Embryonic facial prominence (tissue), 1 donor: Measurements from ENCODE around the gene CLEC4F.
A peak's percentile ranks its signal among the peaks of the same experiment; 100 is the strongest.
"Not testable (repeated sequence)": the region's sequence is repeated elsewhere in the genome, so short reads cannot be mapped to it uniquely, and the experiment has no call there.

Experiments
- DNase-seq: peaks from one replicate; pipeline ENCODE4 v3.0.0-alpha.2; 2016; ENCODE audit errors: extremely low spot score

Gene CLEC4F

DNA sequence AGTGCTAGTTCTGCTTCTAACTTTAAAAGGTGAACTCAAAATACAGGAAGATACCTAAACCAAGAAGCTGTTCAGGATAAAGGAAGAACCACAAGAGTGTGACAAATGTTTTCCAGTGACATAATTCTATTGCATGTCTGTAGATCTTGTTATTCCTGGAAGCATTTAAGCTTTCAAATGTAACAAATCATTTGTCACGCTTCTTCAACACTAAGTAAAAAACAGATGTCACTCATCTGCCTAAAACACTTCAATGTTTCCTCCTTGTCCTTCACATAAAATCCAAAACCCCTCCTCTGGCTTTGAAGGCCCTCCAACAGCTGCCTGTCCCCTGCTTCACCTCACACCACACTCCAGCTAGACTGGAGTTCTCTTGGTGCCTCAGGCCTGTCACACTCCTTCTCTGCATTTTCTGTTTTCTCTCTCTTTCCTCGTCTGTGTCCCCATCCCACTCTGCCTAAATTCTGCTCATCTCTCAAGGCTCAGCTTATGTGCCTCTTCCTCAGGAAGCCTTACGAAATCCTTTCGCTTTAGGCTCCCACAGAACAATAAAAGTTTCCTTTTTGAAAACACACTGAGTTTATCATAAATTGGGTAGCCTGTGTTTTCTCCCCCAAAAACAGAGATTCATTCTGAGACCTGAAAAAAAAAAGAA is 6.4 kb upstream of the CLEC4F start:
- peak; percentile 12 for DNase-seq

DNA sequence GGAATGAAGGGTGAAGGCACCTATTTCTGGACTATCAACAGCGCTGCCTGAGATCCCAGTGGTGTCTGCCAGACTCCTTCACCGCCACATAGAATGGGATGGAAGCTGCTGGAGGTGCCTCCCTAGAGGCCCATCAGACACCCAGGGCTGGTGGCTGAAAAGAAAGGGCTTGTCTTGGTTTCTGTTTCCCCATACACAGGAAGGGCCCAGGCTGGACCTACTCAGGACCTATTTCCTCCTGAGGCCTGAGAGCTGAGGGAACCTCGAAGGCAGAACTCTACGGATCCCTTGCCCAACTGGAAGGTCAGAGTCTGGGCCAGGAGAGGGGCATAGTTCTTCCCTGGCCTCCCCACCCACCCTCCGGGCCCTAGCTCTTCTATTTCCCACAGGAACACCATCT is 2.9 kb upstream of the CLEC4F start:
- DNase-seq, result no peak

DNA sequence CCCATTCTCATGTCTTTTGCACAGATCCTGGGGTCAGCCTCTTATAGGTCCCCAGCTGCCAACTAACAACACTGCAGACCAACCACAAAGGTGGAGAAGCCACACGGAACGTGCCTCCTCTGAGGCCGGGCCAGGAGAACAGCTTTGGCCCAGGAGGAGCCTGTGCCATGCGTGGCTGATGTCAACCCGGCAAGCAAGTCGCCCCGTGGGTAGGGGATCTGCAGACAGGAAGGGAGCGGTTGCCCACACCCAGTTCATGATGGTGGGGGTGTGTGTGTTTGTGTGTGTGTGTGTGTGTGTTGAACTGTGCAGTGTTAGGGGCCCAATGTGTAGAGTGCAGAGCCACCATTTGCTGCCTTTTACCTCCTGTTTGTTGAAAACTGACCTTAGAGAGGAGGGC is 2.4 kb upstream of the CLEC4F start:
- no peak for DNase-seq

GRCh38 chr2:70817284-70817954 is 3.0 kb downstream of the CLEC4F start:
- no peak for DNase-seq

DNA sequence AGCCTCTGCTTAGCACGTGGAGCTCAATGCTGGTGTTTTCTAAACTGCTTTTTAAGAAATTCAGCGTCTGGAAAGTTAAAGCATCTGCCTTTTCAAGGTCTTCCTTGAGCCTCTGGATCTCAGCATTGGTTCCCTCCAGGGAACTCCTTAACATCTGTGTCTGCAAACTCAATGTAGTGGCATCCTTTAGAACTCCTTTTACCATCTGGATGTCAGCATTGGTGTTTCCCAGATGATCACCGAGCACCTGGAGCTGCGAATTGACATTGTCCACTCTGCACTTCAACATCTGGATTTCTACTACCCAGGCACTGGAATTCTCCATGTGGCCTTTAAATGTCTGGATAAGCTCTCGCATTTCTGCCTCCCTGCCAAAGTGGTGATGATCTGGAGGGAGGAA is 3.7 kb downstream of the CLEC4F start:
- DNase-seq, result no peak

DNA sequence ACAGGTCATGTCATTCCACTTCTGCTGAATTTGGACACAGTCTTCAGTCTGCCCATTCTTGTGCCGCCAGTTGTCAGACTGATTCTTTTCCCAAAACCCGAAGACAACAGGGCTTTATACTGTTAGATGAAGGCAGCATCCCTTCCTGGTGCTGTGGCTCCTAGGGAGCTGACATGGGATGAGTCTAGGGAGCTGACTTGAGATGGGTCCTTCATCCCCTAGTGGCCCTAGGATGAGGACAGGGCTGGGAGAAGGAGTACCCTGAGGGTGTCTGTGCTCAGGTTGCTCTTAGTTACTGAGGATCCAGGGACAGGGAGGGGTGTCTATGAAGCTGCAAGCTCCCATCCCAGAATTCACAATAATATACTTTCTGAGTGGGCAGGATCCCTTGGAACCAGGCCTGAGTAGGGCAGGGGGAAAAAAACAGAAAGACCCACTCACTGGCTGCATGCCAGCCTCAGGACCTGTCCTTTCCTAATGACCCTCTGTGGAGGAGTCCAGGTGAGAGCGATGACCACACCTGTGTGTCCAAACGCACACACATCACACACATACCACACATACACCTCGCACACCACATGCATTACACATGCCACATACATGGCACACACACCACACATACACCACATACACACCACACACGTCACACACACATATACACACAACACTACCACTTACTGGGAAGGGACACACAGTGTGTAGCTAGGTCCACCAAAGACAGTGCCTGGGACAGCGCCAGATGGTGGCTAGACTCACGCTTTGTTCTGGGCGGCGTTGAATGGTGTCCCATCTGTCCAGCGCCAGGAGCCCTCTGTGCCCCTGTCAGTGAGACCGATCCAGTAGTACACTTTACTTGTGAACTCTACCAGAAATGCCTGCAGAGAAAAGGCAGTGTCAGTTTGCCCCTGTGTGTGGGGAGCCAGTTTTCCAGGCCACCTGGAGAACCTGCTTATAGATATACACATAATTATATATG is 11.1 kb downstream of the CLEC4F start:
- no peak for DNase-seq

DNA sequence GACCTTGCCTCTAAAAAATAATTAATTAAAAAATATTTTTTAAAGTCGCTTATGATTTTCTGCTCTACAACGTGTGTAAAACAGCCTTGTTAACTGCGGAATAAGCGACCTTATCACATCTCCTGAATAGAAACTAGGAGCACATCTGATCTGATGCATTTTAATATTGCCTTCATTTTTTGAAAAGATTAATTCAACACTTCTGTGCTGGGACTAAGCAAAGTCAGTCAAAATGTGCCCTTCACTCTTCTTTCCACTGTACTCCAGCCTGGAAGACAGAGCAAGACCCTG is 12.6 kb downstream of the CLEC4F start:
- no peak for DNase-seq

- no peak for DNase-seq
Measured at GRCh38 chr2:70807102-70807827, 13.1 kb downstream of the CLEC4F start.

GRCh38 chr2:70806620-70807019 is 13.8 kb downstream of the CLEC4F start:
- DNase-seq, result no peak

GRCh38 chr2:70806013-70806412 is 14.4 kb downstream of the CLEC4F start:
- DNase-seq, result no peak

GRCh38 chr2:70801607-70802263 is 18.7 kb downstream of the CLEC4F start:
- DNase-seq, result no peak

DNA sequence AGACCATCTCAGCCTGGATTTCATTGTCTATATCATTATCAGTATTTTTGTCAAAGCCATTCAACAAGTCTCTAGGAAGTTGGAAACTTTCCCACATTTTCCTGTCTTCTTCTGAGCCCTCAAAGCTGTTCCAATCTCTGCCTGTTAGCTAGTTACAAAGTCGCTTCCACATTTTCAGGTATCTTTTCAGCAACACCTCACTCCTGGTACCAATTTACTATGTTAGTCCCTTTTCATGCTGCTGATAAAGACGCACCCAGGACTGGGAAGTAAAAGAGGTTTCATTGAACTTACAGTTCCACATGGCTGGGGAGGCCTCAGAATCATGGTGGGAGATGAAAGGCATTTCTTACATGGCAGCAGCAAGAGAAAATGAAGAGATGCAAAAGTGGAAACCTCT is 20.7 kb downstream of the CLEC4F start:
- DNase-seq, result no peak

DNA sequence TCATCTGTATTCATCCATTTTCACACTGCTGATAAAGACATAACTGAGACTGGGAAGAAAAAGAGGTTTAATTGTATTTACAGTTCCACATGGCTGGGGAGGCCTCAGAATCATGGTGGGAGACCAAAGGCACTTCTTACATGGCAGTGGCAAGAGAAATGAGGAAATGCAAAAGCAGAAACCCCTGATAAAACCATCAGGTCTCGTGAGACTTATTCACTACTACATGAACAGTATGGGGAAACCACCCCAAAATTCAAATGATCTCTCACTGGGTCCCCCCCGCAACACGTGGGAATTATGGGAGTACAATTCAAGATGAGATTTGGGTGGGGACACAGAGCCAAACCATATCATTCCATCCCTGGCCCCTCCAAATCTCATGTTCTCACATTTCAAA is 22.4 kb downstream of the CLEC4F start:
- not testable (repeated sequence) for DNase-seq

DNA sequence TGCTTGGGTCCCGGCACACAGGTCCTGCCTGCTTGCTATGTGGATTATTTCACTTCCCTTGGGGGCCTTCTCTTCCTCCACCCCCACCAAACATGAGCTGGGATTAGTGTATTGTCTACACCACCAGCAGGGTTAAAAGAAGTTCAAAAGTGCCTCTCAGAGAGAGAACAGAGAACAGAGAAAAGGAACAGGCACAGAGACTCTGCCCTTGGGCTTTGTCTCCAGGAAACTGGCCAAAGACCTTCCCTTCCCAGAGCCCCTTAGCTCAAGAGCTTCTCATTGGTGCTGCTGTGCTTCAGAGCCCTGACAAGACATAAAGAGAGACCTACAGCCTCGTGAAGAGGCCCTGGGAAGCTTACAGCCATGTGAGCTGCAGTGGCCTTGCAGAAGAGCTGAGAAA is 22.9 kb downstream of the CLEC4F start:
- no peak for DNase-seq

- no peak for DNase-seq
Measured at GRCh38 chr2:70796262-70796661, 24.1 kb downstream of the CLEC4F start.

DNA sequence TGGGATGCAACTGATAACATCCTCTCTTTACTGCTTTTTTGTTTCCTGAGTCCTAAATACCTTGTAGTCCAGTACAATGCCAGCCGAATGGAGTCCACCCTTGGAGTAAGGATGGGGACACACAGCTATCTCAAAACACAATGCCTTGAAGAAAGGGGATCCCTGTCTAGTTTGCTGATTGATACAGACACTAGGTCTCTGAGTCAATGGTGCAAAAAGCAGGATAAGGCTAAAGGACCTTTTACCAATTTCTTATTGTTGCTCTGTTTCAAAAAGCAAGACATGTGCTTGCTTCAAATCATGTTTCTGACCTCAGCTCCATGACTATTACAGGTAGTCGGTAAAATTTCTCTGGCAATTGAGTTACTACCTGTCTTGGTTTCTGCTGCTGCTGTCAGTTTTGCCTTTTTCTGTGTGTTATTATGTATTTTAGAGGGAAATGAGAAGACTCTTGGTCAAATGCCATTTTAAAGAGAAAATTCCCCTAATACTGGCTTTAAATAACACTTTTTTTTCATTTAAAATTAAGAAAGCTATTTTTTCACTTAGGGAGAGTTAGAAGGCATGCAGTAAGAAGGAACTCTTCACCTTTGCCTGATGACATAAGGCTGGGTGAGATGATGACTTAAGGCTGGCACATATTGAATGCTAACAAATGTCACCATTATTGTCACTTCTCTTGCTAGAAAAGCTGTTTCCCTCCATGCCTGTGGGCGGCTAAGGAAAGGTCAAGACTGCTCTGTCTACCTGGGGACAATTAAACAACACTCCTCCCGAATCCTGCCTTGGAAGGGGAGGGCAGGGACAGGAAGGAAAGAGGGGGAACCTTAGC is 25.0 kb downstream of the CLEC4F start:
- no peak for DNase-seq

DNA sequence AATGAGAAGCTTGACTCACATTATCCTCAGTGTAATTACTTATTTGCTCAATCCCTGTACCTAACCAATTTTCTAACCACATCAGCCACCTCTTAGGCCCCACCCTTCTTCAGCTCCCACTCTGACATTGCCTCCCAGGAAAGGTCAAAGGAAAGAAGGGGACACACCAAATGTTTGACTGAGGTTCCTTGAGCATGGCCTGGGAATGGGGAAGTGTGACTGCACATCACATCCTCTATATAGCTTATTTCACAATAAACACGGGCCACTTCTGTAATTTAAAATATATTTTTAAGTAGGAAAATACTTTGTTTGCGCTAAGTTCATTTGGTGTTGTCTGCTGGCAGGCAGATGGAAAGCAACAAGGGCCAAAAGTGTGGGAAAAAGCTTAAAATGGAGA is 26.9 kb downstream of the CLEC4F start:
- DNase-seq, result no peak

- DNase-seq, result no peak
Measured at GRCh38 chr2:70790136-70790828, 30.1 kb downstream of the CLEC4F start, which contains the start of gene FIGLA. Gene FIGLA (minus strand): TSS chr2:70790643. CDS start chr2:70790638, 5 bp downstream.

- peak; percentile 33 for DNase-seq
Measured at GRCh38 chr2:70789304-70790135, 30.9 kb downstream of the CLEC4F start.
